ENCODE measurements around the gene TRERF1.

Gene TRERF1

DNA sequence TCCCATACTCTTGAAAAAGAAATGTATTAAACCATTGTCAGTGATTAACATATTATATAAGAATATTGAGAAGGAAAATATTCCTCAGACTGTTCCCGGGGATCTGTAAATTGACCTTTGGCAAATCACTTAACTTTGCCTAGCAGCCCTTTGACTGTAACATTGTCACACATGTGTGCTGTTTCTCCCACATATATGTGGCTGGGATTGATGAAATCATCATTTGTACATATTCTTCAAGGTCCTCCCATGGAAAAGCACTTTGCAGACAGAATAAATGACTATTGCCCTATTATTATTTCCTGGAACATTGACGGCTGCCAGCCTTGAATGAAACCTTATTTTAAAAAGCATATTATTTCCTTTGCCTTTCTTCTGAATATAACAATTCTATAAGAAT lies 36.4 kb upstream of the TRERF1 start:
- TF ChIP-seq EZH2phosphoT487 (conservative IDR thresholded peaks at IDR 0.05; ENCODE audit: low read length), result no peak
- TF ChIP-seq, protein P1, sequence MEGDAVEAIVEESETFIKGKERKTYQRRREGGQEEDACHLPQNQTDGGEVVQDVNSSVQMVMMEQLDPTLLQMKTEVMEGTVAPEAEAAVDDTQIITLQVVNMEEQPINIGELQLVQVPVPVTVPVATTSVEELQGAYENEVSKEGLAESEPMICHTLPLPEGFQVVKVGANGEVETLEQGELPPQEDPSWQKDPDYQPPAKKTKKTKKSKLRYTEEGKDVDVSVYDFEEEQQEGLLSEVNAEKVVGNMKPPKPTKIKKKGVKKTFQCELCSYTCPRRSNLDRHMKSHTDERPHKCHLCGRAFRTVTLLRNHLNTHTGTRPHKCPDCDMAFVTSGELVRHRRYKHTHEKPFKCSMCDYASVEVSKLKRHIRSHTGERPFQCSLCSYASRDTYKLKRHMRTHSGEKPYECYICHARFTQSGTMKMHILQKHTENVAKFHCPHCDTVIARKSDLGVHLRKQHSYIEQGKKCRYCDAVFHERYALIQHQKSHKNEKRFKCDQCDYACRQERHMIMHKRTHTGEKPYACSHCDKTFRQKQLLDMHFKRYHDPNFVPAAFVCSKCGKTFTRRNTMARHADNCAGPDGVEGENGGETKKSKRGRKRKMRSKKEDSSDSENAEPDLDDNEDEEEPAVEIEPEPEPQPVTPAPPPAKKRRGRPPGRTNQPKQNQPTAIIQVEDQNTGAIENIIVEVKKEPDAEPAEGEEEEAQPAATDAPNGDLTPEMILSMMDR (IDR thresholded peaks at IDR 0.05; ENCODE audit: insufficient read depth, low read length, poor library complexity, severe bottlenecking), result no peak
- Histone ChIP-seq H3K4me2 (ENCODE audit: low read depth, low read length, poor library complexity, severe bottlenecking) (no peak overlapping the region), H2AFZ (ENCODE audit: low read depth, low read length, severe bottlenecking) (no peak overlapping the region), H3K79me2 (ENCODE audit: insufficient read depth, low read length) (no peaks in the 10 kb centered on the region), H3K36me3 (ENCODE audit: low read length) (no peaks in the 10 kb centered on the region), H3K9me3 (ENCODE audit: insufficient read depth, low read length) (no peaks in the 10 kb centered on the region), H3K9me2 (replicated peaks; ENCODE audit: insufficient read depth, low read length) (no peaks in the 10 kb centered on the region), H3F3A (ENCODE audit: insufficient read depth) (no peaks in the 10 kb centered on the region), H3K27ac (ENCODE audit: low read depth, low read length) (no peak overlapping the region), H3K9ac (ENCODE audit: low read length) (no peak overlapping the region), H3K4me3 (ENCODE audit: insufficient read depth, low read length, poor library complexity, severe bottlenecking) (no peak overlapping the region), H4K20me1 (ENCODE audit: low read depth, low read length) (no peaks in the 10 kb centered on the region), H3K27me3 (ENCODE audit: low read length) (no peaks in the 10 kb centered on the region; the same call in 1 of the 2 replicates)

DNA sequence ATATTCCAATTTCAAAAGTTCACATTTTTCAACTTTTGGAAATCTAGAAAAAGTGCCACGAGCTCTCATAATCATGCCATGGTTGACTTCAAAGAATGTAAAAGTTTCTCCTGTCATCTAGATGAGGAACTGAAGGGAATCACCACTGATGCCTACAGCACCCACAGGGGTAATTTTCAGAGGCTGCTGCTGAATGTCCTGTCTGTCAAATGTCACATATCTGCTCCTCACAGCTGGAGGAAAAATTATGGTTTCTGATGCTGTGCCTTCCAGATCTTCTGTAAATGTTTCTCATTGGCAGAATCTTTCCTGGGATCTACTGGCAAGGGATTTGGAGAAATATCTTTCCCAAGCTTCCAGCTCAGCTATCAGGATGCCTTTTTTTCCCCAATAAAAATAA lies 32.5 kb upstream of the TRERF1 start:
- no peaks in the 10 kb centered on the region for H3K9me3 ChIP-seq (ENCODE audit: insufficient read depth, low read length)
- TF ChIP-seq EZH2phosphoT487 (conservative IDR thresholded peaks at IDR 0.05; ENCODE audit: low read length), result no peak
- TF ChIP-seq, protein P1 (IDR thresholded peaks at IDR 0.05; ENCODE audit: insufficient read depth, low read length, poor library complexity, severe bottlenecking), result no peak
- no peak overlapping the region for H3K27ac ChIP-seq (ENCODE audit: low read depth, low read length)
- no peaks in the 10 kb centered on the region for H3K36me3 ChIP-seq (ENCODE audit: low read length)
- H3K4me2 ChIP-seq (ENCODE audit: low read depth, low read length, poor library complexity, severe bottlenecking), result no peak overlapping the region
- no peak overlapping the region for H3K4me3 ChIP-seq (ENCODE audit: insufficient read depth, low read length, poor library complexity, severe bottlenecking)
- H3F3A ChIP-seq (ENCODE audit: insufficient read depth), result no peaks in the 10 kb centered on the region
- no peaks in the 10 kb centered on the region for H4K20me1 ChIP-seq (ENCODE audit: low read depth, low read length)
- H3K9me2 ChIP-seq (replicated peaks; ENCODE audit: insufficient read depth, low read length), result no peaks in the 10 kb centered on the region
- no peaks in the 10 kb centered on the region for H3K27me3 ChIP-seq (ENCODE audit: low read length)
- H3K79me2 ChIP-seq (ENCODE audit: insufficient read depth, low read length), result no peaks in the 10 kb centered on the region
- no peak overlapping the region for H2AFZ ChIP-seq (ENCODE audit: low read depth, low read length, severe bottlenecking)
- H3K9ac ChIP-seq (ENCODE audit: low read length), result no peak overlapping the region

DNA sequence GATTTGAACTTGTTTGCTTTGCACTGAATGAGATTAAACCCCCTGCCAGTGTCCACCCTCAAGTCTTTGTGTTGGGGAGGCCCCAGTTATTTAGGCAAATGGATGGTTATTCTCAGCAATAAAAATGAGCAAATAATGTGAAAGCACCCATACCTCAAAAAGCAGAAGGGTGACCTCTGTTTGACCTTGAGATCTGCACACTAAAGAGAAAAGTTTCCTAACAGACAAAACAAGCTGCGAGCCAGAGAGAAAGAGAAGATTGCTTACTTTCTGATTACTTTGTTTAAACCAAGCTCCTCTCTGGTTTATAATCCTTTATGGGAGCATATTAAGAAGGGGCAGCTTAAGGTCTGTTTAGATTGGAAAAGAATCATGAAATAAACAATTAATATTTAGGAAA lies 30.4 kb upstream of the TRERF1 start:
- no peaks in the 10 kb centered on the region for H3K9me3 ChIP-seq (ENCODE audit: insufficient read depth, low read length)

More for the DNA sequence above, 30.4 kb upstream of the TRERF1 start:
- Histone ChIP-seq H3F3A (ENCODE audit: insufficient read depth) (no peaks in the 10 kb centered on the region), H3K27ac (ENCODE audit: low read depth, low read length) (no peak overlapping the region), H2AFZ (ENCODE audit: low read depth, low read length, severe bottlenecking) (no peak overlapping the region), H3K9ac (ENCODE audit: low read length) (no peak overlapping the region), H4K20me1 (ENCODE audit: low read depth, low read length) (no peaks in the 10 kb centered on the region), H3K79me2 (ENCODE audit: insufficient read depth, low read length) (no peaks in the 10 kb centered on the region), H3K27me3 (ENCODE audit: low read length) (no peaks in the 10 kb centered on the region), H3K9me2 (replicated peaks; ENCODE audit: insufficient read depth, low read length) (no peaks in the 10 kb centered on the region), H3K4me2 (ENCODE audit: low read depth, low read length, poor library complexity, severe bottlenecking) (no peak overlapping the region), H3K36me3 (ENCODE audit: low read length) (no peaks in the 10 kb centered on the region), H3K4me3 (ENCODE audit: insufficient read depth, low read length, poor library complexity, severe bottlenecking) (no peak overlapping the region)
- TF ChIP-seq, protein P1 (IDR thresholded peaks at IDR 0.05; ENCODE audit: insufficient read depth, low read length, poor library complexity, severe bottlenecking), result no peak
- no peak for TF ChIP-seq EZH2phosphoT487 (conservative IDR thresholded peaks at IDR 0.05; ENCODE audit: low read length)
